GM12872 (cell line): ENCODE data around the gene TGIF1.

Experiments used
- TF ChIP-seq, protein P1 (sequence below): IDR thresholded peaks from 3 replicates; pipeline ENCODE4 v1.5.1; 2011; ENCODE audit warnings: low read depth, mild to moderate bottlenecking, low read length, moderate library complexity; ENCODE audit not compliant: insufficient read depth

Gene TGIF1

DNA sequence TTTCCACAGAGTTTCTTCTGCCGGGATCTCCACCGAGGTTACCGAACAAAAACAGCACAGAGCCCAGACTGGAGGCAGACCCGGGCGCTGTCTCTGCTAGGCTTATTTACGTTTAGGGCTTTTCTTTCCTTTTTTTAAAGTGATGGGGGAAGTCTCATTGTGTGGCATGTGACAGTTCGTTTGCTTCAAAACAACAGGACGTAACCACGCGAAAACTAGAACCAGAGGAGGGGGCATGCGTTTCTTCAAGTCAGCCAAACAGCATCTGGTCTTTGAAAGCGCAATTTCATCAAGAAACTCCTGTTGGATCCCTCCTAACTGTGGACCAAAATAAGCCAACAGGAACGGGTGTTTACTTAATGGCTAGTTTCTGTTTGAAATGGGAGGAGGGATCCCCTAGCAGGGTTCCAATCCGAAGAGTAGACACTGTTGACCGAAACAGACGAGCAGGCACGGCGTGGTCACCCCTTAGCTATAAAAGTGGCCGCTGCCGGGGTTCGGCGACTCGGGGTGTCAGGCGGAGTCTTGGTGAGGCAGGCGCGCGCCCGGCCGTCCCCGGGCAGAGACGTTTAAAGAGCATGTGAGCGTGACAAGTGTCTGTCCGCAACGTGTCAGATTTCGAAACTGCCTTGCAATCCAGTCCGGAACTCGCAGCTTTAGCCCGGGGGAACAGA lies 997 bp upstream of the TGIF1 start:
- TF ChIP-seq, protein P1, sequence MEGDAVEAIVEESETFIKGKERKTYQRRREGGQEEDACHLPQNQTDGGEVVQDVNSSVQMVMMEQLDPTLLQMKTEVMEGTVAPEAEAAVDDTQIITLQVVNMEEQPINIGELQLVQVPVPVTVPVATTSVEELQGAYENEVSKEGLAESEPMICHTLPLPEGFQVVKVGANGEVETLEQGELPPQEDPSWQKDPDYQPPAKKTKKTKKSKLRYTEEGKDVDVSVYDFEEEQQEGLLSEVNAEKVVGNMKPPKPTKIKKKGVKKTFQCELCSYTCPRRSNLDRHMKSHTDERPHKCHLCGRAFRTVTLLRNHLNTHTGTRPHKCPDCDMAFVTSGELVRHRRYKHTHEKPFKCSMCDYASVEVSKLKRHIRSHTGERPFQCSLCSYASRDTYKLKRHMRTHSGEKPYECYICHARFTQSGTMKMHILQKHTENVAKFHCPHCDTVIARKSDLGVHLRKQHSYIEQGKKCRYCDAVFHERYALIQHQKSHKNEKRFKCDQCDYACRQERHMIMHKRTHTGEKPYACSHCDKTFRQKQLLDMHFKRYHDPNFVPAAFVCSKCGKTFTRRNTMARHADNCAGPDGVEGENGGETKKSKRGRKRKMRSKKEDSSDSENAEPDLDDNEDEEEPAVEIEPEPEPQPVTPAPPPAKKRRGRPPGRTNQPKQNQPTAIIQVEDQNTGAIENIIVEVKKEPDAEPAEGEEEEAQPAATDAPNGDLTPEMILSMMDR = no peak

DNA sequence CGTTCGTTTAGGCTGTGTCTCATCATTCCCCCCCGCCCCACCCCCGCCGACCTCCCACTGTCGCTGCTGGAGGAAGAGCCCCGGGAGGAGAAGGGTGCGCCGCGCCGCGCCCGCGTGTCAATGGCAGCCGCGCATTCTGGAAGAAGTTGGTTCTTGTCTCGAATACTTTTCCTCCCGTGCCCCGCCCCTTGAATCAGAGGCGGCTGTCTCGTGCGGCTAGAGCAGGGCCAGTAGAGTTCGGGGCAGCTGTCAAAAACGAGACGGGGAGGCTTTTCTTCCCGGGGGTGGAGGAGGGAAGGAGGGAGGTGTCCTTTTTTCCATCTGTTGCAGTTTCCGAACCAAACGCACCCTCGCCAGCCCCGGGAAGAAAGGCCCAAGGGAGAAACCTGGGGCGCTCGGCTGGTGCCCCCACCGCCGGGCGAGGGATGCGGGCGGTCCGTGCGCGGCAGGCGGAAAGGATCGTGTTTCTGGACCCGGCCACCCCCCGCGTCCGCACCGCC lies 410 bp upstream of the TGIF1 start:
- TF ChIP-seq, protein P1 = no peak

DNA sequence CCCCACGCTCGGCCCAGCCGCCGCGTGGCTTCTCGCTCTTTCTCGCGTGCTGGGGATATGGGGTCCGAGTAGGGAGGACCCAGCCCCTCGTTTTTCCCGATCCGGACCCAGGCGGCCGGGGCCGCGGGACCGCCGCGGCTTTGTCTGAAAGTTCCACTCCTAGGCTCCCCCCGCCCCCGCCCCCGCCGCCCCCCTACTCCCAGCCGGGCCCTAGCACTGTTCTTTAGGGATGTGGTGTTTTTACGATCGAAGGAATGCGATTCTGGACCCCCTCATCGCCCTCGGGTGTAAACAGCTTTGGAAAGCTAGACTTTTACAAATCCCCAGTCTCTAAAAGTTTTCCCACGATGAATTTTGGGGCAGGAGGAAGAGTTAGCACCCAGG lies 819 bp downstream of the TGIF1 start:
- TF ChIP-seq, protein P1 = no peak

DNA sequence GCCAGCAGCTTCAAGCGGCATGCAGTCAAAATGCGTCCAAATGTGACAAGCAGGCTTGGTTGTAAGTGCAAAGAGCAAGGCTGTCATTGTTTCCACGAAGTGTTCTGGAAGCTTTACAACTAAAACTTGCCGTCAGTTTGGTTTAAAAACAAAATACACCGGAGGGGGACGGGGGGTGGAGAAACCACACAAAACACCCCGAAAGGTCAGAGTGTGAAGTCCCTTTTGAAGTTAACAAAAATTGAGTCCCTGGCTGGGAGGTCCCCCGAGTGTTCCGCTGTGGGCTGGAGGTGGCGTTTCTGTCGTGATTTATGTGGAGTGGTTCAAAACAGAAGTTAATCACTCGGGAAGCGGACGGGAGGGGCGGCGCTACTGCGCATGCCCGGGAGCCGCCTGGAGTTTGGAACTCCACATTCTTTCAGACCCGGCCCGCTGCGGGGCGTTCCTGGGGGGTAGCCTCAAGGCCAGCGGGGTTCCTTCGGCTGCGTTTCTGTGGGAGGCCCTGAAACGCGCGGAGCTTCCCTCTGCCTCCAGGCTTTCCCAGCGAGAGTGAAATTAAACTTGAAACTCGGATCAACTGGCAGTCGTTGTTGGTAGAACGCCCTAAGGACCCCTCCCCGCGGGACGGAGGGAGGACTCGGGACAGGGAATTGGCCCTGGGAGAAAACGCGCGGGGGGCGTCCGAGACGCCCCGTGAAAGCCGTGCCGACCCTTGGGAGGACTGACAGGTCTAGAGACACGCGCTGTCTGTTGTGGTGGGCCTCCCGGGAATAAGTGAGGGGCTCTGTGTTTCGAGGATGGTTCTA lies 1.4 kb downstream of the TGIF1 start:
- TF ChIP-seq, protein P1 = no peak

DNA sequence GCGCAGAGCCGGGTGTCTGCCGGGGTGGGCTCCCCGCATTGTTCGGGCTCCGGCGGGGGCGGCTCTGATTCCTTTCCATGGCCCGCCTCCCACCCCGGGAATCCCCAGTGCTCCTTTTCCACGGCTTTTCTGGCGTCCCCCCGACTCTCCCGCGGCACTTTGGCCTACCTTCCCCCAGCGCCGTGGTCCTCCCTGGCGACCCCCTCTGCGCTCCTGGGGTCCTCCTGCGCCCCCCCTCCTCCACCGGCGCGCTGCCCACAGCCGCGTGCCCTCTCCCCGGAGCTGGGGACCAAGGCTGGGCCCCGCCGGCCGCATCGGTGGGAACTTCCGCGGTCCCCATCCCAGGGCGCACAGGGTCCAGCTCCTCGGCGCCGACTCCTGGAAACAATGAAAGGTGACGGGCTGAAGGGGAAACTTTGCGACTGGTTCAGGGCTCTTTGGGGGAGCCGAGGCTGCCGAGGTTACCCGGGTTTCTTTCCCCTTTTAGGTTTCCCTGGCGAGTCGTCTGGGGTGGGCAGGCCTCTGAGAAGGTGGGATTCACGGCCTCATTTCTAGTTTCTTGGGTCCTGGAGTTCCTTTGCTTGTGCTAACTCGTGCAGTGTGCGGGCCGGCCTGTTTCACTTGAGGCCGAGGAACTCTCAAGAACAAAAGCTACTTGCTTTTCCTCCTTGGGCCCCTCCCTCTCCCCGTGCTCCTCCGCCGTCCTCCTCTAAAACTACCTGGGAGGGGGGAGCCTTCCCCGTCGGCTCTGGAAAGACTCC lies 2.2 kb downstream of the TGIF1 start:
- TF ChIP-seq, protein P1 = no peak

DNA sequence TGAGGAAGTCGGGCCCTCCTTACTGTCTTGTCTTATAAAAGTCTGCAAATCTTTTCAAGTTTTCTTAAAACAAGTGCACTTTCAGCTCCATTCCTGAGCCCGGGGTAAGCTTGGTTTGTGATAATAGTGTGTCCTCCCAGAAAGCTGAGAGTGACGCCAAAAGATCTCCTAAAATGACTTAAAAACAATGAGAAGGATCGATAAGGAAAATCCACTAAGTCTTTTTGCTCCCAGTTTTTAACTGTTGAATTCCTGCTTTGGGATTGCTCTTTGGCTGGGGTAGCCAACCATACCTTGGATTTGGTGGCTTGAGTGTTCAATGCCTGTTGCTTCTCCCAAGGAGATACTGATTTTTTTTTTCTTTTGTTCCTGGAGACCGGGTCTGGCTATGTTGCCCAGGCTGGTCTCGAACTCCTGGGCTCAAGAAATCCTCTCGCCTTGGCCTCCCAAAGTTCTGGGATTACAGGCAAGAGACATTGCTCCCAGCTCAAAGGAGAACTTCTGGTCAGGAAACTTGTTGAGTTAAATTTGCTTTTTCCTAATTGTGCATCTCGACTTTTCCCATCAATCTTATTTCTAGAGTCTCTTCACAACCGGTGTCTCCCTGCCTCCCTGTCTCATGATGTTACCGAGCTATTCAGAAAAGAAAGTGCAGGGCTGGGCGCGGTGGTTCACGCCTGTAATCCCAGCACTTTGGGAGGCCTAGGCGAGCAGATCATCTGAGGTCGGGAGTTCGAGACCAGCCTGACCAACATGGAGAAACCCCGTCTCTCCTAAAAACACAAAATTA lies 3.0 kb downstream of the TGIF1 start:
- TF ChIP-seq, protein P1 = no peak
